ENCODE measurements around the gene ACTG2. TPM values are rescaled to one million over a fixed set of nuclear protein-coding genes. Genes with fewer than 3 reads are reported as not detected.

Gene ACTG2
- total RNA-seq, 1 experiment from 2014 or later = 1.5 TPM

GRCh38 chr2:73919596-73920228 lies 26.9 kb downstream of the ACTG2 start:
- H2BK15ac ChIP-seq (ENCODE audit: low read depth, low read length) = no peak overlapping the region
- H2AFZ ChIP-seq (ENCODE audit: low read length) = no peak overlapping the region
- H2BK20ac ChIP-seq (ENCODE audit: low read depth, low read length, poor library complexity, severe bottlenecking) = no peak overlapping the region
- H3T11ph ChIP-seq (ENCODE audit: low read length) = no peak overlapping the region
- Mint-ChIP-seq H3K9me3 (no peaks in the 10 kb centered on the region), H3K4me3 (no peak overlapping the region), H3K27me3 (ENCODE audit: low read depth) (peaks cover 14% of the 10 kb centered on the region), H3K27ac (no peak overlapping the region), H3K36me3 (ENCODE audit: insufficient read depth in 1 of 3, low read depth in 3 of 3) (no peaks in the 10 kb centered on the region), H3K4me1 (peaks cover 10% of the 10 kb centered on the region in 2 experiments)
- no peak overlapping the region for H3K18ac ChIP-seq (ENCODE audit: insufficient read length, low read depth, low read length)
- H3K4me1 ChIP-seq (ENCODE audit: insufficient read depth, low read length) = no peaks in the 10 kb centered on the region
- TF ChIP-seq CTCF (conservative IDR thresholded peaks at IDR 0.05) = no peak
- H3K14ac ChIP-seq (ENCODE audit: insufficient read depth, low read length) = no peak overlapping the region
- H3K79me2 ChIP-seq (ENCODE audit: insufficient read depth, low read length) = no peaks in the 10 kb centered on the region
- no peaks in the 10 kb centered on the region for H3K79me1 ChIP-seq (ENCODE audit: insufficient read depth, low read depth, low read length, poor library complexity, severe bottlenecking)
- H3K27me3 ChIP-seq (ENCODE audit: insufficient read depth, low read length) = no peaks in the 10 kb centered on the region
- H3K4ac ChIP-seq (ENCODE audit: low read depth, low read length) = no peak overlapping the region
- no peak overlapping the region for H4K8ac ChIP-seq (replicated peaks; ENCODE audit: insufficient read length, low read depth, low read length)
- H4K91ac ChIP-seq (ENCODE audit: insufficient read length, low read depth, low read length) = no peak overlapping the region
- no peaks in the 10 kb centered on the region for H4K20me1 ChIP-seq (ENCODE audit: control insufficient read depth, insufficient read depth, insufficient read length)
- no peak overlapping the region for H3K27ac ChIP-seq (ENCODE audit: insufficient read length, low read depth, low read length)
- no peak overlapping the region for H2BK12ac ChIP-seq (ENCODE audit: insufficient read length, low read depth, low read length)
- no peak overlapping the region for H3K9ac ChIP-seq (ENCODE audit: extremely low read depth, insufficient read length, low read length)
- H2AK5ac ChIP-seq (ENCODE audit: insufficient read length, low read length) = no peak overlapping the region
- no CpG with 5 or more reads among the region's 7 CpGs for WGBS (ENCODE audit: extremely low coverage, insufficient read length, low lambda C conversion rate)
- no peaks in the 10 kb centered on the region for H3K23me2 ChIP-seq (ENCODE audit: insufficient read length, low read depth, low read length, poor library complexity, severe bottlenecking)
- H4K5ac ChIP-seq (ENCODE audit: insufficient read length, low read depth, low read length) = no peak overlapping the region
- no peak overlapping the region for H3K56ac ChIP-seq (ENCODE audit: insufficient read length, low read depth, low read length)
- no peak for DNase-seq
- H3K4me2 ChIP-seq (ENCODE audit: insufficient read depth, insufficient read length, low read length) = no peak overlapping the region
- no peak overlapping the region for H2BK5ac ChIP-seq (ENCODE audit: insufficient read length, low read length)
- H3K9me3 ChIP-seq (ENCODE audit: control insufficient read depth, low read depth, low read length) = no peaks in the 10 kb centered on the region
- H2BK120ac ChIP-seq (ENCODE audit: low read depth, low read length, poor library complexity, severe bottlenecking) = no peak overlapping the region
- no peak overlapping the region for H3K23ac ChIP-seq (ENCODE audit: insufficient read length, low read depth, low read length)

Data from H9 (cell line).